AG09309 (cell line): ENCODE results near the gene ADAM15.

Experiments
- DNase-seq: peaks from one replicate; pipeline ENCODE4 v3.0.0-alpha.2; 2010; ENCODE audit warnings: low read depth
- H3K4me3 ChIP-seq: 2 replicates; pipeline ENCODE4 v1.5.1; 2011; ENCODE audit warnings: mild to moderate bottlenecking, low read depth, low read length, moderate library complexity; ENCODE audit not compliant: control insufficient read depth
- TF ChIP-seq, protein P1 (sequence below): IDR thresholded peaks from 2 replicates; pipeline ENCODE4 v1.5.1; 2011; ENCODE audit warnings: mild to moderate bottlenecking, low read depth, low read length, inconsistent platforms; ENCODE audit not compliant: insufficient read depth, control insufficient read depth; ENCODE audit errors: missing control alignments

Gene ADAM15

DNA sequence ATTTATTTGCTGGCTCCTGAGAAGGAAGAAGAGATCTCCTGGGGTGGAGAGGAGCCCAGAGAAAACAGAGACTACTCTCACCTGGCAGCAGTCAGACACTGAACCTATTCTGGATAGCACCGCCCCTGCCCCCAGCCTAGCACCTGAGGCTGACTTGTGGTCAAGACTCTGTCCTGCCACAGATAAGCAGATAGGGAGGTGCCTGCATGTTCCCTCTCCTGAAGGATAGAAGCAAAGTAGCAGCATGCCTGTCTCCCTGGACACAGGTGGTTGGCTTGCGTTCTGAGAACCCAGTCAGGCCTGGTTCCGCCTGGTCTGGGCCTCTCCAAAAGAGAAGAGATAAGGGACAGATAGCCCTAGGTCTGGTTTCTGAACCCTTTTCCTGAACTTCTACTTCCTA, 26.2 kb downstream of the ADAM15 start:
- DNase-seq: no peak
- no peak overlapping the region for H3K4me3 ChIP-seq
- TF ChIP-seq, protein P1, sequence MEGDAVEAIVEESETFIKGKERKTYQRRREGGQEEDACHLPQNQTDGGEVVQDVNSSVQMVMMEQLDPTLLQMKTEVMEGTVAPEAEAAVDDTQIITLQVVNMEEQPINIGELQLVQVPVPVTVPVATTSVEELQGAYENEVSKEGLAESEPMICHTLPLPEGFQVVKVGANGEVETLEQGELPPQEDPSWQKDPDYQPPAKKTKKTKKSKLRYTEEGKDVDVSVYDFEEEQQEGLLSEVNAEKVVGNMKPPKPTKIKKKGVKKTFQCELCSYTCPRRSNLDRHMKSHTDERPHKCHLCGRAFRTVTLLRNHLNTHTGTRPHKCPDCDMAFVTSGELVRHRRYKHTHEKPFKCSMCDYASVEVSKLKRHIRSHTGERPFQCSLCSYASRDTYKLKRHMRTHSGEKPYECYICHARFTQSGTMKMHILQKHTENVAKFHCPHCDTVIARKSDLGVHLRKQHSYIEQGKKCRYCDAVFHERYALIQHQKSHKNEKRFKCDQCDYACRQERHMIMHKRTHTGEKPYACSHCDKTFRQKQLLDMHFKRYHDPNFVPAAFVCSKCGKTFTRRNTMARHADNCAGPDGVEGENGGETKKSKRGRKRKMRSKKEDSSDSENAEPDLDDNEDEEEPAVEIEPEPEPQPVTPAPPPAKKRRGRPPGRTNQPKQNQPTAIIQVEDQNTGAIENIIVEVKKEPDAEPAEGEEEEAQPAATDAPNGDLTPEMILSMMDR: no peak

DNA sequence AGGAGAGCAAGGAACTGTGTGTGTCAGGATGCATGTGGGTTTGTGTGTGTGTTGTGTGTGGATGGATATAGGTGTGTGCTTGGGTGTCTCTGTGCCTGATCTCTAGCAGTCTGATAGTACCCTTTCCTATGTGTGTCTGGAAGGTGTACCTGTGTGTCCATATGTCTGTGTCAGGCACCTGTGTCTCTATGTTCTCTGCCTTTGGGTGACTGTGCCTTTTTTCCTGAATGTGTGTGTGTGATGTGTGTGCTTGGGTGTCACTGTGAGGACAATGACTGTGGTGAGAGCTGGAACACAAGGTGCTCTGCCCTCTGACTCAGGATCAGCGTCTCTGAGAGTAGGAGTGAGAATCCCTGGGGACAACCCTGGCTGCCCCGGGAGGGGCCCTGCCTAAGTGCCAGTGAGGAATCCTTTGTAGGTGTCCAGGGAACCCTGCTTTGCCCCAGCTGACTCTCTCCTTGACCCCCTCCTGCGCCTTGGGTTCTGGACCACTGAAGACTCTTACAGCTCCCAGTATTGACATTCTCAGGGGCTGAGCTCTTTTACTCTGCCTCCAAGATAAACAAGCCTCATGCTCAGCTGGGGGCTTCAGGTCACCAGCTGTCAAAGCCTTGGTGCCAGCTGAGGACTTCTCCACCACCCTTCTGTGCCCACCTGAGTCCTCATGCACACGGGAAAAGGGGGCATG, 26.8 kb downstream of the ADAM15 start:
- no peak overlapping the region for H3K4me3 ChIP-seq
- DNase-seq: no peak
- TF ChIP-seq, protein P1: no peak

DNA sequence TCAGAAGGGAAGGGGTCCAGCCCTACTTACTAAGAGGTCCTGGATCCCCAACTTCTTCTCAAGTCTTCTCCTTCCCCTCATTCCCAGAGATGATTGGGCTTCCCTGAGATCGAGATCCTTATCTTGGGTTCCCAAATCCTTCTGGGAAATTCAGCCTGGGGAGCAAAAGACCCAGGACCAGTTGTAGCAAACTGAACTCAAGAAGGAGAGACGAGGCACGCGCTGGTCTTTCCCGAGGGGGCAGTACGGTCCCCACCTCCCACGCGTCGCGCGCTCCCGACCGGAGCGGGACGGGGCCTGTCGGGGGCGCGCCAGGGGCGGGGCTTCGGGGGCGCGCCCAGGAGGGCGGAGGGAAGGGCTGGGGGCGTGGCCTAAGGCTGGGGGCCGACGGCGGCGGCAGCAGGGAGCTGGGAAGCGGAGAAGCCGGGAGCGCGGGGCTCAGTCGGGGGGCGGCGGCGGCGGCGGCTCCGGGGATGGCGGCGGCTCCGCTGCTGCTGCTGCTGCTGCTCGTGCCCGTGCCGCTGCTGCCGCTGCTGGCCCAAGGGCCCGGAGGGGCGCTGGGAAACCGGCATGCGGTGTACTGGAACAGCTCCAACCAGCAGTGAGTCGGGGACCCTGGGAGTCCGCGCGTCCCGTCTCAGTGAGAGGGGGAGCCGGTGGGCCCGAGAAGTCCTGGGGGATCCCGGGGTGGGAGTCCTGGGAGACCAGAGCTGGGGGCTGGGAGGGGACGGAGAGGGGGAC, 27.5 kb downstream of the ADAM15 start, which contains the start of gene EFNA3:
TSS of gene EFNA3 (plus strand) at position 369 of the 741 bp plus-strand sequence. CDS start at position 474, 105 bp downstream.
- peak within 1 kb of the TSS; percentile 28 for H3K4me3 ChIP-seq
- TF ChIP-seq, protein P1: no peak
- DNase-seq: no peak

DNA sequence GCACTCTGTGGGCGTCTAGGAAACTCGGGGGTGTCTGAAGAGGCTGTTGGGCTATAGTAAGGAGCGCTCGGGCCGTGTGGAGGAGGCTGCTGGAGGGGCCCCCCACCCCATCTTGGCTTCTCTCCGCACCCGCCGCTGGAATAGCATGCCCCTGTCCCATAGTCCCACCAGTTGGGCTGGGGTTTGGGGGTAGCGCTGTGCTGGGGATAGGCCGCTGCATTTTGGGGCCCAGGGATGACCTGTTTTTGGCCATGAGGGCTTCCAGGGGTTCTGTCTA, 28.0 kb downstream of the ADAM15 start:
- TF ChIP-seq, protein P1: no peak
- H3K4me3 ChIP-seq: peak overlapping the region; percentile 28
- DNase-seq: no peak

DNA sequence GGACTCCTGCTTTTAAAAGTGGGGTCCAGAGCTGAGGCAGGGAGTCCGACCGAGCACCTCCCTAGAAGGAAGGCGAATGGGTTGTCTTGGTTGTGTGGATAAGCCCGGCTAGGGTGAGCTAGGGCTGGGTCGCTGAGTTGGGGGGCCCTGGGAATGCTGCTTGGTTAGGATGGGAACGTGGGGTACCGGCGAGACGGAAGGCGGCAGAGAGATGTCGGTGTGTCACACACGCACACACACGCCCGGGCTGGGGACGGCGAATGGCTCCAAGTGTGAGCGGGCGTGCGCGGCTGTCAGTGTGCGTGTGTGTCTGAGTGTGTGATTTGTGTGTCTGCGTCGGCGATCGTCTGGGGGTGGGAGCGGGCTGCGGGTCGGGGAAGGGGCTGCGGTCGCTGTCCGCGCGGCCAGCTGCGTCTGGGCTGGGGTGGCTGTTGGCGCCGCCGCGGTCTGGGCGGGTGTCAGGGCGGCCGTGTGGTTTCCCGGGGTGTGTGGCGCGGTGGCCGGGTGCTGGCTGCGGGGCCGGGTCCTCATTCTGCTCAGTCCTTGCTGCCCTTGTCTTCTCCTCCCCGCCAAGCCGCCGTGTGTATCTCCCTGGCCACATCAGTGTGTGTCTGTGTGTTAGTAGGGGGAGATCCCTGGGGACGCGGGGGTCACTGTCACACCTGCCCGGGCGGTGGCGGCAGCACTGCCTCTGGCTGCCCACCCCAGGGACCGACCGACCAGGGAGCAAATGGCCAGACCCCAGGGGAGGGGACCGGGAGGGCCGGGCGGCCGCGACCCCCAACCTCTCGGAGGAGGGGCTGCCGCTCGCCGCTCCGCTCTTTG, 28.6 kb downstream of the ADAM15 start:
- TF ChIP-seq, protein P1: no peak
- DNase-seq: no peak
- H3K4me3 ChIP-seq: no peak overlapping the region

DNA sequence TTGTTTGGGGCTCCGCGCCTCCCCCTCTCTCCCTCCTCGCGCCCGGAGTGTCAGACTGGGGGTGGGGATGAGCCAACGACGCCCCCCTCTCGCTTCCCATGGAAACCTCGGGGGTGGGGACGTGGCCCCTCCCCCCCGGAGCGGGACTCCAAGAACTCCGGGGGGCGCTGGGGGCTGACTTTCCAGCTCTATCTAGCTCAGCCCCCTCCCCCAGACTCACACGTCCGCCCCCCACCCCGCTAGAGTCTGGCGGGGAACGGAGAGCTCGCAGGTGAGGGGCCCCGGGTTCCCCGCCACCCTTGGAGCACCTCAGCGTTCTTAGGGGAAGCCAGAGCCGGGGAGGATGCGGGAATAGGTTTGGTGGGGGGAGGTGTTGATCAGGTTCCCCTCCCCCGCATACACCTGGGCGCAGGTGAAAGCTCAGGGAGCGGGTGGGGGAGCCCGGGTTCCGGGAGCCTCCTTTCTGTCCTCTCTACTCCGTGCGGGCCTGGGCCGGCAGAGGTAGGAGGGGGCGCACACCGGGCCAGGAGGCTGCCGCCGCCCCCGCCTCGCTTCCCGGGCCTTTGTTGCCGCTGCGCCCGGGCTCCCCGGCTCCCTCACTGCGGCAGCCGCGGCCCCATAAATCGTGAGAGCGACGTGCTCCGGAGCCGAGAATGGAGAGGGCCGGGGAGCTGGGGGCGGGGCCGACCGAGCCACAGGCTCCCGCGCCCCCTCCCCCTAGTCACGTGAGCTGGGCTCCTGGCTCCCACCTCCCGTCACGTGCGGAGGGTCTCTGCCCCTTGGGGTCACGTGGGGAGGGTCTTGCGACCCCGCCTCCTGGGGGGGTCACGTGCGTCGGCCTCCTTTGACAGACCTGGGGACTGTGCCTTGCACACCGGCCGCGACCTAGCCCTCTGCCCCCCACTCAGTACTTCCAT, 29.5 kb downstream of the ADAM15 start:
- no peak overlapping the region for H3K4me3 ChIP-seq
- no peak for DNase-seq
- TF ChIP-seq, protein P1: no peak
